Upper lobe of left lung (tissue), 4 donors: ENCODE results near the gene CDH12.

ENCODE experiments used
- POLR2A ChIP-seq, 4 donors: fragments of 450-650 bp; IDR thresholded peaks; one replicate each; pipeline ENCODE4 v1.5.1; 2016 to 2017; ENCODE audit warnings: antibody characterized with exemption in 4 of 4, mild to moderate bottlenecking in 2 of 4
- TF ChIP-seq, protein P1 (sequence below), 6 experiments: fragments of 450-650 bp in 4 of 6; fragments of 200-600 bp in 2 of 6; sonication (generic) in 2 of 6; IDR thresholded peaks; one replicate each; pipeline ENCODE4 v1.5.1; 2016 to 2019; ENCODE audit warnings: antibody characterized with exemption in 6 of 6

DNA sequence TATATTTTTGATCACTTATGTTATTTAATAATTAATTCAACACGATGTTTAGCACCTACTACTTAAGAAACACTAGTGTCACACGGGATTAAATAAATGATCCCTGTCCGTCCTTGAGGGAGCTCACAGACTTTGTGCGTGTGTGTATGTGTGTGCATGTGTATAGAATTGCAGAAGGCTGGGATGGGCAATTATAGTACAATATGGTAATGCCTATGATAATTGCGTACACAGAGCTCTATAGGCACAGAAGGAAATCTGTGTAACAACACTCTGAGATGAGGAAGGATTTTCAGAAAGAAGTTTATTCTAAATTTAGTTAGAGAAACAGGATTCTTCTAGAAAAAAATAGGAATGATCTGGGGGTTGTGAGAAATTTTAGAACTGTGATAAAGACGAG lies 76.9 kb downstream of the CDH12 start:
- TF ChIP-seq, protein P1, sequence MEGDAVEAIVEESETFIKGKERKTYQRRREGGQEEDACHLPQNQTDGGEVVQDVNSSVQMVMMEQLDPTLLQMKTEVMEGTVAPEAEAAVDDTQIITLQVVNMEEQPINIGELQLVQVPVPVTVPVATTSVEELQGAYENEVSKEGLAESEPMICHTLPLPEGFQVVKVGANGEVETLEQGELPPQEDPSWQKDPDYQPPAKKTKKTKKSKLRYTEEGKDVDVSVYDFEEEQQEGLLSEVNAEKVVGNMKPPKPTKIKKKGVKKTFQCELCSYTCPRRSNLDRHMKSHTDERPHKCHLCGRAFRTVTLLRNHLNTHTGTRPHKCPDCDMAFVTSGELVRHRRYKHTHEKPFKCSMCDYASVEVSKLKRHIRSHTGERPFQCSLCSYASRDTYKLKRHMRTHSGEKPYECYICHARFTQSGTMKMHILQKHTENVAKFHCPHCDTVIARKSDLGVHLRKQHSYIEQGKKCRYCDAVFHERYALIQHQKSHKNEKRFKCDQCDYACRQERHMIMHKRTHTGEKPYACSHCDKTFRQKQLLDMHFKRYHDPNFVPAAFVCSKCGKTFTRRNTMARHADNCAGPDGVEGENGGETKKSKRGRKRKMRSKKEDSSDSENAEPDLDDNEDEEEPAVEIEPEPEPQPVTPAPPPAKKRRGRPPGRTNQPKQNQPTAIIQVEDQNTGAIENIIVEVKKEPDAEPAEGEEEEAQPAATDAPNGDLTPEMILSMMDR (IDR thresholded peaks at IDR 0.05): no peak
- no peak for TF ChIP-seq POLR2A (IDR thresholded peaks at IDR 0.05)
